Endothelial cell of umbilical vein (primary cell): ENCODE results near the gene XPNPEP2. TPM values are rescaled to one million over a fixed set of nuclear protein-coding genes. Genes with fewer than 3 reads are reported as not detected.

ENCODE experiments used
- BruUV-seq: library from RNA; stranded (reverse); fragments of 400-500 nt; replicated peaks from 2 replicates; lab custom pipeline; 2021; lab: Mats Ljungman, UMichigan
- CTCF ChIA-PET: fragments of 300-600, 350-600 bp; sonication (Branson Sonifier 250); formaldehyde crosslinking; loops from one replicate; lab custom pipeline; 2021; ENCODE audit warnings: antibody characterized with exemption, inconsistent platforms; lab: Charles Lee
- POLR2A ChIA-PET: fragments of 300-600, 350-600 bp; sonication (Branson Sonifier 250); formaldehyde crosslinking; loops from one replicate; lab custom pipeline; 2021; ENCODE audit warnings: antibody characterized with exemption, inconsistent platforms; lab: Charles Lee
- DNase-seq: peaks from one replicate; pipeline ENCODE4 v3.0.0-alpha.2; 2011; ENCODE audit warnings: low read depth, low spot score
- FAIRE-seq: peaks from 2 replicates; lab custom pipeline; 2011; peaks lifted over from hg19 to GRCh38; lab: Jason Lieb, UNC
- H2AFZ ChIP-seq: 2 replicates; pipeline ENCODE4 v1.6.0; 2012; ENCODE audit warnings: low read depth, low read length, control low read depth, inconsistent platforms
- H3K27ac ChIP-seq: 2 replicates; pipeline ENCODE4 v1.5.1; 2011; ENCODE audit warnings: low read depth, mild to moderate bottlenecking, control low read depth, low read length, moderate library complexity; ENCODE audit not compliant: insufficient read depth
- H3K27me3 ChIP-seq, 2 experiments: 2 replicates each; pipeline versions ENCODE4 v1.6.0 to v1.6.1; 2011; ENCODE audit warnings: low read length in 2 of 2, mixed read lengths in 1 of 2; ENCODE audit not compliant: control insufficient read depth in 2 of 2, insufficient read depth in 2 of 2
- H3K36me3 ChIP-seq, 2 experiments: 2 replicates in 1 of 2; 3 replicates in 1 of 2; pipeline ENCODE4 v1.5.1; 2011; ENCODE audit warnings: low read length in 2 of 2, mild to moderate bottlenecking in 1 of 2, moderate library complexity in 1 of 2; ENCODE audit not compliant: control insufficient read depth in 2 of 2, insufficient read depth in 2 of 2; ENCODE audit errors: extremely low read depth in 1 of 2
- H3K4me1 ChIP-seq: 3 replicates; pipeline ENCODE4 v1.5.1; 2011; ENCODE audit warnings: mild to moderate bottlenecking, low read length; ENCODE audit not compliant: control insufficient read depth, insufficient read depth; ENCODE audit errors: extremely low read depth
- H3K4me2 ChIP-seq: 2 replicates; pipeline ENCODE4 v1.6.1; 2011; ENCODE audit warnings: low read length, control low read depth, mixed read lengths; ENCODE audit not compliant: insufficient read depth
- H3K4me3 ChIP-seq, 3 experiments: fragments of 200-600 bp in 1 of 3; sonication (generic), shearing (Covaris generic) in 1 of 3; replicated peaks in 1 of 3; 2 replicates each; pipeline ENCODE4 v1.5.1; 2011 to 2016; ENCODE audit warnings: control low read depth in 3 of 3, low read length in 3 of 3, mild to moderate bottlenecking in 2 of 3, inconsistent platforms in 1 of 3, low read depth in 1 of 3, moderate library complexity in 1 of 3; ENCODE audit not compliant: insufficient read depth in 1 of 3
- H3K79me2 ChIP-seq: 2 replicates; pipeline ENCODE4 v1.6.0; 2012; ENCODE audit warnings: low read length, inconsistent platforms; ENCODE audit not compliant: control insufficient read depth, insufficient read depth
- H3K9ac ChIP-seq: replicated peaks from 2 replicates; pipeline ENCODE3; 2011; ENCODE audit warnings: low read length, control low read depth; ENCODE audit not compliant: insufficient read depth; ENCODE audit errors: extremely low read depth
- H3K9me1 ChIP-seq: replicated peaks from 3 replicates; pipeline ENCODE4 v1.6.0; 2011; ENCODE audit warnings: mild to moderate bottlenecking, low read length; ENCODE audit not compliant: control insufficient read depth, insufficient read depth; ENCODE audit errors: extremely low read depth
- H3K9me3 ChIP-seq: replicated peaks from 2 replicates; pipeline ENCODE4 v1.5.1; 2012; ENCODE audit warnings: low read length, inconsistent platforms; ENCODE audit not compliant: control insufficient read depth, insufficient read depth
- H4K20me1 ChIP-seq: replicated peaks from 2 replicates; pipeline ENCODE3; 2011; ENCODE audit warnings: mild to moderate bottlenecking, low read length; ENCODE audit not compliant: control insufficient read depth, insufficient read depth; ENCODE audit errors: extremely low read depth
- CTCF ChIP-seq, 2 donors: IDR thresholded peaks; 1 replicate in 1 of 2; 2 replicates in 1 of 2; pipeline ENCODE4 v1.5.1; 2011; ENCODE audit warnings: low read length in 2 of 2, mild to moderate bottlenecking in 2 of 2, moderate library complexity in 2 of 2, control low read depth in 1 of 2, inconsistent platforms in 1 of 2, low read depth in 1 of 2; ENCODE audit not compliant: insufficient read depth in 1 of 2; ENCODE audit errors: extremely low read depth in 1 of 2
- EZH2 ChIP-seq: IDR thresholded peaks from 2 replicates; pipeline ENCODE4 v1.6.1; 2012; ENCODE audit warnings: borderline replicate concordance, low read depth, mild to moderate bottlenecking, moderate library complexity, low read length, inconsistent platforms; ENCODE audit not compliant: severe bottlenecking
- FOS ChIP-seq: IDR thresholded peaks from 2 replicates; pipeline ENCODE4 v1.6.1; 2011; ENCODE audit warnings: mild to moderate bottlenecking, low read length, moderate library complexity, borderline replicate concordance; ENCODE audit not compliant: insufficient read depth
- GATA2 ChIP-seq: IDR thresholded peaks from 2 replicates; pipeline ENCODE4 v1.7.0; 2011; ENCODE audit warnings: low read depth, mild to moderate bottlenecking, moderate library complexity, mixed read lengths, low read length; ENCODE audit not compliant: insufficient read length, insufficient read depth
- JUN ChIP-seq: IDR thresholded peaks from 2 replicates; pipeline ENCODE4 v1.6.1; 2011; ENCODE audit warnings: borderline replicate concordance, low read depth; ENCODE audit not compliant: insufficient read length, insufficient read depth
- MAX ChIP-seq: IDR thresholded peaks from 2 replicates; pipeline ENCODE4 v1.6.1; 2011; ENCODE audit not compliant: insufficient read depth, insufficient read length
- MYC ChIP-seq: IDR thresholded peaks from one replicate; pipeline ENCODE4 v1.6.1; 2011; ENCODE audit warnings: mild to moderate bottlenecking, low read depth, low read length
- POLR2A ChIP-seq: IDR thresholded peaks from 2 replicates; pipeline ENCODE4 v1.6.1; 2012; ENCODE audit warnings: low read depth, mild to moderate bottlenecking, control low read depth, low read length
- POLR2AphosphoS5 ChIP-seq: IDR thresholded peaks from 2 replicates; pipeline ENCODE4 v1.6.1; 2012; ENCODE audit warnings: low read depth, mild to moderate bottlenecking, control low read depth, low read length, moderate library complexity; ENCODE audit not compliant: insufficient read depth
- dilution Hi-C: fragments of 300-500 bp; cut with MboI; formaldehyde crosslinking; loops from one replicate; pipeline ENCODE4 v1.15.0; 2019; ENCODE audit warnings: low sequenced_read_pairs; ENCODE audit not compliant: extremely low pct_ligation_motif_present
- intact Hi-C: fragments of 100-400 bp; cut with micrococcal nuclease; formaldehyde crosslinking; loops from one replicate; pipeline ENCODE4 v1.10.0; 2022
- polyA plus RNA-seq, 4 experiments: library from polyadenylated mRNA; depleted of rRNA in 3 of 4; stranded (reverse) in 3 of 4; unstranded in 1 of 4; fragments of >200 nt; gene quantifications; 2 replicates each; pipeline versions ENCODE4 v1.2.1 to v1.2.3, GENCODE V29; 2011 to 2012; ENCODE audit warnings: missing spikeins in 1 of 4
- total RNA-seq: library from RNA; stranded (reverse); gene quantifications from 2 replicates; pipeline ENCODE4 v1.2.3, GENCODE V29; 2021

XPNPEP2 gene
- total and polyA plus RNA-seq, 2 donors (not counting 3 experiments of a cell fraction or from before 2014, with no cell fraction given), result 0.04 TPM; not detected in 1

- ChIA-PET CTCF (no interaction called here), POLR2A (no interaction called here)
- no TSS peak for BruUV-seq
- no peak overlapping the region for H3K27ac ChIP-seq
- no peak for TF ChIP-seq MAX
- TF ChIP-seq FOS, result no peak
- TF ChIP-seq EZH2, result no peak
- TF ChIP-seq MYC, result no peak
- no peak for TF ChIP-seq GATA2
- no peak for TF ChIP-seq POLR2AphosphoS5
- TF ChIP-seq CTCF (IDR thresholded peaks at IDR 0.05; ENCODE audit: extremely low read depth in 1 of 2, insufficient read depth in 1 of 2, low read depth in 1 of 2, low read length in 2 of 2), result no peak
- no peak for TF ChIP-seq JUN
- TF ChIP-seq POLR2A, result no peak
- no peaks in the 10 kb centered on the region for H3K9me3 ChIP-seq
- H4K20me1 ChIP-seq, result no peaks in the 10 kb centered on the region
- dilution Hi-C loops (no loop called here), intact Hi-C loops (no loop called here)
- DNase-seq, result no peak
- H3K36me3 ChIP-seq, result no peaks in the 10 kb centered on the region
- H2AFZ ChIP-seq, result no peak overlapping the region
- no peak overlapping the region for H3K4me3 ChIP-seq
- FAIRE-seq, result no peak
- no peak overlapping the region for H3K4me2 ChIP-seq
- no peaks in the 10 kb centered on the region for H3K27me3 ChIP-seq
- H3K9me1 ChIP-seq, result no peaks in the 10 kb centered on the region
- no peaks in the 10 kb centered on the region for H3K79me2 ChIP-seq
- no peak overlapping the region for H3K9ac ChIP-seq
- peaks cover 16% of the 10 kb centered on the region for H3K4me1 ChIP-seq
These were observed 24.2 kb upstream of the XPNPEP2 start for GRCh38 chrX:129714581-129714980.
